ENCODE data around the gene BAAT. TPM values are rescaled to one million over a fixed set of nuclear protein-coding genes. Genes with fewer than 3 reads are reported as not detected.

Gene BAAT
- total and polyA plus RNA-seq, 2 of the 13 experiments (the other 11 are each of a cell fraction or from before 2014, with no cell fraction given) = 0.71 to 7.9 TPM

- TF ChIP-seq, protein P1, sequence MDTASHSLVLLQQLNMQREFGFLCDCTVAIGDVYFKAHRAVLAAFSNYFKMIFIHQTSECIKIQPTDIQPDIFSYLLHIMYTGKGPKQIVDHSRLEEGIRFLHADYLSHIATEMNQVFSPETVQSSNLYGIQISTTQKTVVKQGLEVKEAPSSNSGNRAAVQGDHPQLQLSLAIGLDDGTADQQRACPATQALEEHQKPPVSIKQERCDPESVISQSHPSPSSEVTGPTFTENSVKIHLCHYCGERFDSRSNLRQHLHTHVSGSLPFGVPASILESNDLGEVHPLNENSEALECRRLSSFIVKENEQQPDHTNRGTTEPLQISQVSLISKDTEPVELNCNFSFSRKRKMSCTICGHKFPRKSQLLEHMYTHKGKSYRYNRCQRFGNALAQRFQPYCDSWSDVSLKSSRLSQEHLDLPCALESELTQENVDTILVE (CRISPR knock-in tag; IDR thresholded peaks at IDR 0.05) = 0 out of 2 replicates have a peak, but pooled peaks have one; percentile 13
- TF ChIP-seq ATAD3A (CRISPR knock-in tag; IDR thresholded peaks at IDR 0.05) (no peak), HNF1B (CRISPR knock-in tag; IDR thresholded peaks at IDR 0.05) (peak; percentile 60; the same call in 1 of the 2 replicates), TAF15 (IDR thresholded peaks at IDR 0.05; ENCODE audit: low read depth, low read length, poor library complexity, severe bottlenecking) (no peak), ZFX (CRISPR knock-in tag; IDR thresholded peaks at IDR 0.05; ENCODE audit: low read depth) (peak; percentile 40; the same call in 1 of the 2 replicates), HOMEZ (CRISPR knock-in tag; IDR thresholded peaks at IDR 0.05; ENCODE audit: low read depth) (peak; percentile 87), MEIS2 (CRISPR knock-in tag; IDR thresholded peaks at IDR 0.05) (no peak), TOE1 (CRISPR knock-in tag; IDR thresholded peaks at IDR 0.05) (0 out of 2 replicates have a peak, but pooled peaks have one; percentile 38), ZMAT3 (CRISPR knock-in tag; conservative IDR thresholded peaks at IDR 0.05) (no peak), GTF3A (CRISPR knock-in tag; conservative IDR thresholded peaks at IDR 0.05) (0 out of 2 replicates have a peak, but pooled peaks have one; percentile 32), POLR2A (IDR thresholded peaks at IDR 0.05; ENCODE audit: insufficient read depth in 1 of 2, low read depth in 2 of 2, low read length in 2 of 2) (peak in 1 of 2 experiments; percentile 41; a peak in 1 of 4 replicates), ZNF792 (CRISPR knock-in tag; IDR thresholded peaks at IDR 0.05) (0 out of 2 replicates have a peak, but pooled peaks have one; percentile 16), CREB1 (IDR thresholded peaks at IDR 0.05) (no peak), CREB1 (CRISPR knock-in tag; IDR thresholded peaks at IDR 0.05) (peak; percentile 59), RBFOX2 (IDR thresholded peaks at IDR 0.05; ENCODE audit: low read depth, low read length) (0 out of 2 replicates have a peak, but pooled peaks have one; percentile 51), HES4 (CRISPR knock-in tag; IDR thresholded peaks at IDR 0.05; ENCODE audit: borderline replicate concordance) (no peak), GPN1 (CRISPR knock-in tag; IDR thresholded peaks at IDR 0.05; ENCODE audit: borderline replicate concordance) (no peak)
- TF ChIP-seq, protein P2, sequence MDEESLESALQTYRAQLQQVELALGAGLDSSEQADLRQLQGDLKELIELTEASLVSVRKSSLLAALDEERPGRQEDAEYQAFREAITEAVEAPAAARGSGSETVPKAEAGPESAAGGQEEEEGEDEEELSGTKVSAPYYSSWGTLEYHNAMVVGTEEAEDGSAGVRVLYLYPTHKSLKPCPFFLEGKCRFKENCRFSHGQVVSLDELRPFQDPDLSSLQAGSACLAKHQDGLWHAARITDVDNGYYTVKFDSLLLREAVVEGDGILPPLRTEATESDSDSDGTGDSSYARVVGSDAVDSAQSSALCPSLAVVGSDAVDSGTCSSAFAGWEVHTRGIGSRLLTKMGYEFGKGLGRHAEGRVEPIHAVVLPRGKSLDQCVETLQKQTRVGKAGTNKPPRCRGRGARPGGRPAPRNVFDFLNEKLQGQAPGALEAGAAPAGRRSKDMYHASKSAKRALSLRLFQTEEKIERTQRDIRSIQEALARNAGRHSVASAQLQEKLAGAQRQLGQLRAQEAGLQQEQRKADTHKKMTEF (CRISPR knock-in tag; IDR thresholded peaks at IDR 0.05) = peak; percentile 30; the same call in 1 of the 2 replicates
- TF ChIP-seq, protein P3, sequence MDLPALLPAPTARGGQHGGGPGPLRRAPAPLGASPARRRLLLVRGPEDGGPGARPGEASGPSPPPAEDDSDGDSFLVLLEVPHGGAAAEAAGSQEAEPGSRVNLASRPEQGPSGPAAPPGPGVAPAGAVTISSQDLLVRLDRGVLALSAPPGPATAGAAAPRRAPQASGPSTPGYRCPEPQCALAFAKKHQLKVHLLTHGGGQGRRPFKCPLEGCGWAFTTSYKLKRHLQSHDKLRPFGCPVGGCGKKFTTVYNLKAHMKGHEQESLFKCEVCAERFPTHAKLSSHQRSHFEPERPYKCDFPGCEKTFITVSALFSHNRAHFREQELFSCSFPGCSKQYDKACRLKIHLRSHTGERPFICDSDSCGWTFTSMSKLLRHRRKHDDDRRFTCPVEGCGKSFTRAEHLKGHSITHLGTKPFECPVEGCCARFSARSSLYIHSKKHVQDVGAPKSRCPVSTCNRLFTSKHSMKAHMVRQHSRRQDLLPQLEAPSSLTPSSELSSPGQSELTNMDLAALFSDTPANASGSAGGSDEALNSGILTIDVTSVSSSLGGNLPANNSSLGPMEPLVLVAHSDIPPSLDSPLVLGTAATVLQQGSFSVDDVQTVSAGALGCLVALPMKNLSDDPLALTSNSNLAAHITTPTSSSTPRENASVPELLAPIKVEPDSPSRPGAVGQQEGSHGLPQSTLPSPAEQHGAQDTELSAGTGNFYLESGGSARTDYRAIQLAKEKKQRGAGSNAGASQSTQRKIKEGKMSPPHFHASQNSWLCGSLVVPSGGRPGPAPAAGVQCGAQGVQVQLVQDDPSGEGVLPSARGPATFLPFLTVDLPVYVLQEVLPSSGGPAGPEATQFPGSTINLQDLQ (CRISPR knock-in tag; IDR thresholded peaks at IDR 0.05) = no peak
- TF ChIP-seq, protein P4, sequence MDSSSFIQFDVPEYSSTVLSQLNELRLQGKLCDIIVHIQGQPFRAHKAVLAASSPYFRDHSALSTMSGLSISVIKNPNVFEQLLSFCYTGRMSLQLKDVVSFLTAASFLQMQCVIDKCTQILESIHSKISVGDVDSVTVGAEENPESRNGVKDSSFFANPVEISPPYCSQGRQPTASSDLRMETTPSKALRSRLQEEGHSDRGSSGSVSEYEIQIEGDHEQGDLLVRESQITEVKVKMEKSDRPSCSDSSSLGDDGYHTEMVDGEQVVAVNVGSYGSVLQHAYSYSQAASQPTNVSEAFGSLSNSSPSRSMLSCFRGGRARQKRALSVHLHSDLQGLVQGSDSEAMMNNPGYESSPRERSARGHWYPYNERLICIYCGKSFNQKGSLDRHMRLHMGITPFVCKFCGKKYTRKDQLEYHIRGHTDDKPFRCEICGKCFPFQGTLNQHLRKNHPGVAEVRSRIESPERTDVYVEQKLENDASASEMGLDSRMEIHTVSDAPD (CRISPR knock-in tag; IDR thresholded peaks at IDR 0.05) = 0 out of 2 replicates have a peak, but pooled peaks have one; percentile 14
Observed at GRCh38 chr9:101366038-101366756, 18.6 kb downstream of the BAAT start (continued).

Data from HepG2 (cell line).